B cell (primary cell): ENCODE data around the gene SKOR1. TPM values are rescaled to one million over a fixed set of nuclear protein-coding genes. Genes with fewer than 3 reads are reported as not detected.

Experiments used
- ATAC-seq: fragments of 200-7000 bp; cut with Tn5 transposase; one replicate; pipeline ENCODE4 v1.10.0; 2021; ENCODE audit warnings: low read depth, mild to moderate bottlenecking, moderate number of reproducible peaks, moderate library complexity
- CTCF ChIA-PET: fragments of 350-600 bp; sonication (Branson Sonifier 250); formaldehyde crosslinking; loops from one replicate; lab custom pipeline; 2021; ENCODE audit warnings: antibody characterized with exemption, inconsistent platforms; lab: Charles Lee
- POLR2A ChIA-PET: fragments of 350-600 bp; sonication (Branson Sonifier 250); formaldehyde crosslinking; loops from one replicate; lab custom pipeline; 2021; ENCODE audit warnings: antibody characterized with exemption; lab: Charles Lee
- DNase-seq: peaks from one replicate; pipeline ENCODE4 v3.0.0; 2013
- H2AFZ ChIP-seq: 2 replicates; pipeline ENCODE4 v1.6.1; 2012; ENCODE audit warnings: mild to moderate bottlenecking, low read depth, low read length; ENCODE audit not compliant: insufficient read depth, poor library complexity, severe bottlenecking
- H3K27ac ChIP-seq, 2 donors: 1 replicate in 1 of 2; 2 replicates in 1 of 2; pipeline ENCODE4 v1.5.1; 2012 to 2013; ENCODE audit warnings: low read length in 2 of 2, mild to moderate bottlenecking in 2 of 2, moderate library complexity in 1 of 2
- H3K27me3 ChIP-seq, 4 experiments: fragments of 200-600 bp in 1 of 4; sonication (generic) in 1 of 4; replicated peaks in 1 of 4; 1 replicate in 2 of 4; 2 replicates in 2 of 4; pipeline versions ENCODE4 v1.6.1 to v1.7.0; 2013 to 2016; ENCODE audit warnings: low read length in 3 of 4, mild to moderate bottlenecking in 2 of 4, mixed read lengths in 1 of 4, moderate library complexity in 1 of 4; ENCODE audit not compliant: insufficient read depth in 4 of 4, control insufficient read depth in 3 of 4; ENCODE audit errors: control extremely low read depth in 1 of 4
- H3K36me3 ChIP-seq, 2 experiments: replicated peaks in 1 of 2; 1 replicate in 1 of 2; 2 replicates in 1 of 2; pipeline versions ENCODE4 v1.6.1 to v1.7.1; 2013; ENCODE audit warnings: low read length in 1 of 2; ENCODE audit not compliant: insufficient read depth in 2 of 2, control insufficient read depth in 1 of 2; ENCODE audit errors: control extremely low read depth in 1 of 2, extremely low read depth in 1 of 2
- H3K4me1 ChIP-seq, 2 donors: fragments of 200-600 bp in 1 of 2; sonication (generic) in 1 of 2; 1 replicate in 1 of 2; 2 replicates in 1 of 2; pipeline versions ENCODE4 v1.5.1 to v1.6.1; 2013 to 2017; ENCODE audit warnings: low read length in 2 of 2; ENCODE audit not compliant: control insufficient read depth in 2 of 2, insufficient read depth in 2 of 2
- H3K4me2 ChIP-seq: replicated peaks from 2 replicates; pipeline ENCODE3; 2012; ENCODE audit warnings: mild to moderate bottlenecking, low read depth, low read length; ENCODE audit not compliant: poor library complexity, severe bottlenecking
- H3K4me3 ChIP-seq, 5 experiments: fragments of 200-600 bp in 1 of 5; sonication (generic) in 1 of 5; 1 replicate in 3 of 5; 2 replicates in 2 of 5; pipeline versions ENCODE4 v1.5.1 to v1.7.0; 2011 to 2016; ENCODE audit warnings: low read length in 4 of 5, mild to moderate bottlenecking in 4 of 5, low read depth in 2 of 5, control low read depth in 1 of 5, moderate library complexity in 1 of 5; ENCODE audit not compliant: insufficient read depth in 1 of 5; ENCODE audit errors: control extremely low read depth in 1 of 5, extremely low read depth in 1 of 5
- H3K79me2 ChIP-seq: fragments of 200-600 bp; sonication (generic); one replicate; pipeline ENCODE4 v1.6.0; 2016; ENCODE audit warnings: low read length; ENCODE audit not compliant: control insufficient read depth, insufficient read depth
- H3K9ac ChIP-seq: fragments of 200-600 bp; sonication (generic); 2 replicates; pipeline ENCODE4 v1.6.1; 2017; ENCODE audit warnings: mild to moderate bottlenecking, low read length, moderate library complexity
- H3K9me3 ChIP-seq, 3 donors: one replicate each; pipeline versions ENCODE4 v1.6.1 to v1.7.1; 2013; ENCODE audit warnings: low read length in 2 of 3; ENCODE audit not compliant: control insufficient read depth in 2 of 3, insufficient read depth in 1 of 3; ENCODE audit errors: control extremely low read depth in 1 of 3
- H4K20me1 ChIP-seq: 2 replicates; pipeline ENCODE4 v1.6.0; 2012; ENCODE audit warnings: mild to moderate bottlenecking, low read length; ENCODE audit not compliant: insufficient read depth, control insufficient read depth, poor library complexity, severe bottlenecking
- H3K27ac Mint-ChIP-seq: one replicate; pipeline ENCODE4 v1.8.0; 2021; ENCODE audit warnings: mixed read lengths
- H3K27me3 Mint-ChIP-seq: one replicate; pipeline ENCODE4 v1.8.0; 2021; ENCODE audit warnings: mixed read lengths
- H3K4me1 Mint-ChIP-seq: one replicate; pipeline ENCODE4 v1.8.0; 2021; ENCODE audit warnings: mixed read lengths
- H3K4me3 Mint-ChIP-seq: one replicate; pipeline ENCODE4 v1.8.0; 2021; ENCODE audit warnings: mixed read lengths
- H3K9me3 Mint-ChIP-seq: one replicate; pipeline ENCODE4 v1.8.0; 2022; ENCODE audit warnings: mixed read lengths; ENCODE audit not compliant: insufficient read depth
- EZH2 ChIP-seq: IDR thresholded peaks from 2 replicates; pipeline ENCODE4 v1.6.1; 2012; ENCODE audit warnings: borderline replicate concordance, low read depth, mild to moderate bottlenecking, moderate library complexity, low read length; ENCODE audit not compliant: insufficient read depth, poor library complexity, severe bottlenecking
- WGBS: methylation state at CpG from one replicate; pipeline ENCODE4 v1.1.5; 2013; ENCODE audit warnings: missing lambda C conversion rate; ENCODE audit not compliant: insufficient coverage; 5-methylcytosine and 5-hydroxymethylcytosine counted together
- intact Hi-C: fragments of 100-400 bp; cut with micrococcal nuclease; formaldehyde crosslinking; loops from one replicate; pipeline ENCODE4 v1.10.0; 2022
- polyA plus RNA-seq: library from polyadenylated mRNA; depleted of rRNA; stranded (reverse); fragments of >200 nt; gene quantifications from 2 replicates; pipeline ENCODE4 v1.2.3, GENCODE V29; 2012
- total RNA-seq, 2 donors: library from RNA; stranded (reverse); fragments of 120-200 nt in 1 of 2; gene quantifications; 1 replicate in 1 of 2; 2 replicates in 1 of 2; pipeline versions ENCODE4 v1.2.3 to v1.2.4, GENCODE V29; 2013 to 2022
- TF ChIP-seq, protein P1 (sequence below): fragments of 200-600 bp; IDR thresholded peaks from one replicate; pipeline ENCODE4 v1.8.0; 2022; ENCODE audit warnings: antibody characterized with exemption, mild to moderate bottlenecking

The SKOR1 gene
- total and polyA plus RNA-seq, 2 donors (not counting 1 experiment from before 2014, with no cell fraction given): 0.37 to 0.67 TPM

DNA sequence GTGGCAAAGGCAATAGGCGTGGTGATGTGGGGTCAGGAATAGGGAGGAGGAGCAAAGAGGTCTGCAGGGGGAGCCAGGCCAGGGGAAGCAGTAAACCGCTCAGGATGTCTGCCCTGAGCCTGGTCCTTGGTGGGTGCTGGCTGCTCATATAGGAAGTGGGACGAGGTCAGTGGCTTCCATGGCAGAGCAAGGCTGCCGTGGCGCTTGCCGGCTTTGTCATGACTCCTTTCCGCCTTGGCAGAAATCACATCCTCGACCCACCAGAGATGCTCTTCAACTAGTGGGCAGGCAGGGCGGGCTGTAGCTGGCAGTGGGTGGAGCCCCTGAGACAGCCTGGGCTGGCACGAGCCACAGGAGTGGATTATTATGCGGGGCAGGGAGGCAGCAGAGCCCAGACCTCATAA is 13.1 kb upstream of the SKOR1 start:
- CTCF ChIA-PET: no interaction called here
- H3K27ac Mint-ChIP-seq: no peak overlapping the region
- H3K9me3 ChIP-seq: peaks cover 3 to 15% (median 6%) of the 10 kb centered on the region in 3 donors
- H3K27me3 Mint-ChIP-seq: peaks cover 12% of the 10 kb centered on the region
- no peak for TF ChIP-seq EZH2
- TF ChIP-seq, protein P1, sequence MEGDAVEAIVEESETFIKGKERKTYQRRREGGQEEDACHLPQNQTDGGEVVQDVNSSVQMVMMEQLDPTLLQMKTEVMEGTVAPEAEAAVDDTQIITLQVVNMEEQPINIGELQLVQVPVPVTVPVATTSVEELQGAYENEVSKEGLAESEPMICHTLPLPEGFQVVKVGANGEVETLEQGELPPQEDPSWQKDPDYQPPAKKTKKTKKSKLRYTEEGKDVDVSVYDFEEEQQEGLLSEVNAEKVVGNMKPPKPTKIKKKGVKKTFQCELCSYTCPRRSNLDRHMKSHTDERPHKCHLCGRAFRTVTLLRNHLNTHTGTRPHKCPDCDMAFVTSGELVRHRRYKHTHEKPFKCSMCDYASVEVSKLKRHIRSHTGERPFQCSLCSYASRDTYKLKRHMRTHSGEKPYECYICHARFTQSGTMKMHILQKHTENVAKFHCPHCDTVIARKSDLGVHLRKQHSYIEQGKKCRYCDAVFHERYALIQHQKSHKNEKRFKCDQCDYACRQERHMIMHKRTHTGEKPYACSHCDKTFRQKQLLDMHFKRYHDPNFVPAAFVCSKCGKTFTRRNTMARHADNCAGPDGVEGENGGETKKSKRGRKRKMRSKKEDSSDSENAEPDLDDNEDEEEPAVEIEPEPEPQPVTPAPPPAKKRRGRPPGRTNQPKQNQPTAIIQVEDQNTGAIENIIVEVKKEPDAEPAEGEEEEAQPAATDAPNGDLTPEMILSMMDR: no peak
- DNase-seq: no peak
- H3K9ac ChIP-seq: no peak overlapping the region
- no peaks in the 10 kb centered on the region for H3K9me3 Mint-ChIP-seq
- peaks cover 0 to 22% (median 5%) of the 10 kb centered on the region in 4 experiments for H3K27me3 ChIP-seq
- WGBS: 69% methylated on average over 11 of the region's 11 CpGs
- H3K27ac ChIP-seq: no peak overlapping the region
- no peak overlapping the region for H2AFZ ChIP-seq
- H3K36me3 ChIP-seq: peaks cover 0 to 2% of the 10 kb centered on the region in 2 experiments
- H3K79me2 ChIP-seq: no peaks in the 10 kb centered on the region
- H3K4me1 Mint-ChIP-seq: no peaks in the 10 kb centered on the region
- intact Hi-C loops: no loop called here
- no peak overlapping the region for H3K4me3 ChIP-seq
- ATAC-seq: no peak
- no peaks in the 10 kb centered on the region for H4K20me1 ChIP-seq
- no peak overlapping the region for H3K4me2 ChIP-seq
- no peaks in the 10 kb centered on the region for H3K4me1 ChIP-seq
- POLR2A ChIA-PET: no interaction called here
- H3K4me3 Mint-ChIP-seq: no peak overlapping the region

DNA sequence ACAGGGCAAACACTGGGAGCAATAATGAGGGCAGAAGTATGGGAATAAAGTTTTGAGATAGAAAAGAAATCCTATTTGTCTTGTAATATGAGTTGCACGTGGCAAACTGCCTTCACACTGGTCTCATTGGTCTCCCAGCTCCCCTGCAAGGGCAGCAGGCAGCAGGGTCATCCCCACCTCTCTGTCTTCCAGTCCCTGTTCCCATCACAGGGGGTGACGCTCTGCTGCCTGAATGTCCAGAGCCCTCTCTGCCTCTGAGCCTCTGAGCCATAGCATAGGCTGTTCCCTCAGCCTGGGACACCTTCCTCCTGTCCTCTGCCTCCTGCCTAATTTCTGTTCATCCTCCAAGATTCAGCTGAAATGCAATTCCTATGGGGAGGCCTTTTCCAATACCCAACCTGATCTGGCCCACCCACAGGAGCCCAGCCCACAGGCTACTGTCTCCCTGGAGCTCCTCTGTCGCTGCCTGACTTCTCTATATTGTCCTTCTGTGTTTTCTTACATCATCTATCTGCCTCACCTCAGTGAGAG is 12.1 kb upstream of the SKOR1 start:
- no peaks in the 10 kb centered on the region for H3K36me3 ChIP-seq
- H2AFZ ChIP-seq: no peak overlapping the region
- no peak overlapping the region for H3K27ac Mint-ChIP-seq
- H4K20me1 ChIP-seq: no peaks in the 10 kb centered on the region
- CTCF ChIA-PET: interaction anchor here (1.4 kb wide), 1 partner anchor 33 kb away, joined by 4 read pairs; no protein-coding TSS in a partner anchor
- no peaks in the 10 kb centered on the region for H3K4me1 Mint-ChIP-seq
- H3K27me3 ChIP-seq: peaks cover 0 to 31% (median 5%) of the 10 kb centered on the region in 4 experiments
- DNase-seq: no peak
- no peaks in the 10 kb centered on the region for H3K79me2 ChIP-seq
- intact Hi-C loops: no loop called here
- POLR2A ChIA-PET: no interaction called here
- H3K4me2 ChIP-seq: no peak overlapping the region
- no peaks in the 10 kb centered on the region for H3K9me3 Mint-ChIP-seq
- WGBS: 90% methylated on average over 3 of the region's 3 CpGs
- no peaks in the 10 kb centered on the region for H3K4me1 ChIP-seq
- H3K27ac ChIP-seq: no peak overlapping the region
- H3K4me3 ChIP-seq: no peak overlapping the region
- H3K9ac ChIP-seq: no peak overlapping the region
- ATAC-seq: no peak
- H3K27me3 Mint-ChIP-seq: peaks cover 20% of the 10 kb centered on the region
- H3K9me3 ChIP-seq: peaks cover 3 to 16% (median 6%) of the 10 kb centered on the region in 3 donors
- H3K4me3 Mint-ChIP-seq: no peak overlapping the region
- no peak for TF ChIP-seq EZH2
- TF ChIP-seq, protein P1: no peak
